Rectal smooth muscle tissue (tissue), 1 donor: ENCODE measurements around the gene GSS.

Experiments used
- H3K27ac ChIP-seq: one replicate; pipeline ENCODE4 v1.7.0; 2013; ENCODE audit warnings: low read depth, low read length, inconsistent platforms
- H3K27me3 ChIP-seq: one replicate; pipeline ENCODE4 v1.7.0; 2013; ENCODE audit warnings: low read length; ENCODE audit not compliant: control insufficient read depth, insufficient read depth
- H3K36me3 ChIP-seq: one replicate; pipeline ENCODE4 v1.7.0; 2013; ENCODE audit warnings: low read length; ENCODE audit not compliant: control insufficient read depth, insufficient read depth
- H3K4me1 ChIP-seq: one replicate; pipeline ENCODE4 v1.7.0; 2013; ENCODE audit warnings: low read length; ENCODE audit not compliant: control insufficient read depth, insufficient read depth
- H3K4me3 ChIP-seq: one replicate; pipeline ENCODE4 v1.7.0; 2013; ENCODE audit warnings: low read length
- H3K9ac ChIP-seq: one replicate; pipeline ENCODE4 v1.7.0; 2013; ENCODE audit warnings: low read length

GSS gene

GRCh38 chr20:34989118-34989517 lies 33.5 kb upstream of the GSS start:
- no peaks in the 10 kb centered on the region for H3K4me1 ChIP-seq
- H3K4me3 ChIP-seq: no peak overlapping the region
- no peak overlapping the region for H3K9ac ChIP-seq
- H3K27ac ChIP-seq: no peak overlapping the region
- no peaks in the 10 kb centered on the region for H3K27me3 ChIP-seq
- H3K36me3 ChIP-seq: peaks cover 3% of the 10 kb centered on the region

GRCh38 chr20:34988191-34988540 lies 32.6 kb upstream of the GSS start:
- no peak overlapping the region for H3K9ac ChIP-seq
- no peak overlapping the region for H3K27ac ChIP-seq

GRCh38 chr20:34987288-34988190 lies 31.9 kb upstream of the GSS start:
- Histone ChIP-seq H3K4me1 (no peaks in the 10 kb centered on the region), H3K27me3 (no peaks in the 10 kb centered on the region), H3K36me3 (no peaks in the 10 kb centered on the region), H3K27ac (no peak overlapping the region), H3K9ac (no peak overlapping the region), H3K4me3 (no peak overlapping the region)

More at GRCh38 chr20:34988191-34988540, 32.6 kb upstream of the GSS start:
- Histone ChIP-seq H3K4me3 (no peak overlapping the region), H3K27me3 (no peaks in the 10 kb centered on the region), H3K36me3 (no peaks in the 10 kb centered on the region), H3K4me1 (no peaks in the 10 kb centered on the region)

GRCh38 chr20:34986311-34987287 lies 31.0 kb upstream of the GSS start:
- no peak overlapping the region for H3K27ac ChIP-seq
- no peak overlapping the region for H3K4me3 ChIP-seq
- peaks cover 2% of the 10 kb centered on the region for H3K27me3 ChIP-seq
- no peaks in the 10 kb centered on the region for H3K36me3 ChIP-seq
- H3K4me1 ChIP-seq: no peaks in the 10 kb centered on the region
- H3K9ac ChIP-seq: no peak overlapping the region

- H3K4me1 ChIP-seq: peaks cover under 1% of the 10 kb centered on the region
- no peak overlapping the region for H3K9ac ChIP-seq
- H3K27ac ChIP-seq: no peak overlapping the region
- no peak overlapping the region for H3K4me3 ChIP-seq
- H3K36me3 ChIP-seq: no peaks in the 10 kb centered on the region
- peaks cover 7% of the 10 kb centered on the region for H3K27me3 ChIP-seq
Observed at GRCh38 chr20:34985461-34986310, 30.1 kb upstream of the GSS start.

- Histone ChIP-seq H3K4me3 (no peak overlapping the region), H3K27ac (no peak overlapping the region), H3K4me1 (peaks cover 2% of the 10 kb centered on the region), H3K27me3 (peaks cover 9% of the 10 kb centered on the region), H3K9ac (no peak overlapping the region), H3K36me3 (no peaks in the 10 kb centered on the region)
Observed at GRCh38 chr20:34984756-34985261, 29.2 kb upstream of the GSS start.

- Histone ChIP-seq H3K27ac (no peak overlapping the region), H3K4me1 (peaks cover 2% of the 10 kb centered on the region), H3K36me3 (no peaks in the 10 kb centered on the region), H3K4me3 (no peak overlapping the region), H3K27me3 (peaks cover 9% of the 10 kb centered on the region), H3K9ac (no peak overlapping the region)
Observed at GRCh38 chr20:34983995-34984735, 28.6 kb upstream of the GSS start.

- Histone ChIP-seq H3K9ac (no peak overlapping the region), H3K27ac (no peak overlapping the region), H3K36me3 (no peaks in the 10 kb centered on the region), H3K27me3 (peaks cover 9% of the 10 kb centered on the region), H3K4me3 (no peak overlapping the region), H3K4me1 (peaks cover 2% of the 10 kb centered on the region)
Observed at GRCh38 chr20:34983089-34983820, 27.6 kb upstream of the GSS start.

GRCh38 chr20:34982270-34983088 lies 26.9 kb upstream of the GSS start:
- peaks cover 2% of the 10 kb centered on the region for H3K4me1 ChIP-seq
- H3K27me3 ChIP-seq: peaks cover 9% of the 10 kb centered on the region
- no peak overlapping the region for H3K27ac ChIP-seq
- H3K36me3 ChIP-seq: no peaks in the 10 kb centered on the region
- no peak overlapping the region for H3K4me3 ChIP-seq
- H3K9ac ChIP-seq: no peak overlapping the region

- Histone ChIP-seq H3K27me3 (peaks cover 9% of the 10 kb centered on the region), H3K4me1 (peaks cover 2% of the 10 kb centered on the region), H3K4me3 (no peak overlapping the region), H3K36me3 (no peaks in the 10 kb centered on the region), H3K9ac (no peak overlapping the region), H3K27ac (no peak overlapping the region)
Observed at GRCh38 chr20:34980543-34981233, 25.1 kb upstream of the GSS start.
